ENCODE results near the gene ZNF334. TPM values are rescaled to one million over a fixed set of nuclear protein-coding genes. Genes with fewer than 3 reads are reported as not detected.

ZNF334 gene
- polyA plus RNA-seq, 2 of the 4 experiments (the other 2 are of a cell fraction) = not detected

DNA sequence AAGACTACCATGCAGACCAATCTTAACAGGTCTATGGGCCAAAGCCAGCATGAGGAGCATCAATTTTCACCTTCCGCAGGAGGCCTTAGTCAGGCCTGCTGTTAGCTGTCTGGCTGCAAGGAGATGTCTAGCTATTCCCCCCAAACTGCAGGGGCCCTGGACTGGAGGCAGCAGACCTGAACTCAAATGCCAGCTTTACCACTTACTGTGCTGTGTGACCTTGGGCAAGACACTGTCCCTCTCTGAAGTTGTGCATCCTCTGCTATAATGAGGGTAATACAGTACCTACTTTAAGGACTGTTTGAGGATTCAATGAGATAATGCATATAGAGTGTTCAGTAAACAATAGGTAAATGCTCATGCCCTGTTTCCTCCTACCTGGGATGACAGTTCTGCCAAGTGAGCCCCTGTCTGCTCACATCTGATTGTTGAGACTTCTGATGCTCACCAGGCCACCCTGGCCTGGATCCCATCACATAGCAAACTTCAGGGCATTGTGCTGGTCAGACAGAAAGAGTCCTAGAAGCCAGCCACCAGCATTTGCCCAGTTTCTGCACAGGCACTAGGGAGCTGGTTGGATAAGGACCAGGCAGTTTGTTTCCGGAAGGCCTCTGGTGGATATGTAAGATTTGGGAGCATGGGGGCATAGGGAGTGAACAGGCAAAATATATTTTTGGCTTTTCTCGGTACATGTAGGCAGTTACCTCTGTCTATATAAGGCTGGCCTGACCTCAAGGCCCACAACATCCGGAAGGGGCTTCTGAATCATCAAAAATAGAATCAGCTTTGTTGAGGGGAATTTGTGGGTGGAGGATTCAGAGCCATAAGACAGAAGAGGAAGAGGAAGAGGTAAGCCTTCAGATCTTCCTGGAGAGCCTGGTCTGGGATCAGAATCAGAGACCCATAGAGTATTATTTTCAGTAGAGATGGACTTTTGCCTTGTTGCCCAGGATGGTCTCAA, 39.4 kb upstream of the ZNF334 start:
- no peak for DNase-seq (ENCODE audit: low read depth in 1 of 2, low spot score in 1 of 2)
- Histone ChIP-seq H3K27ac (no peak overlapping the region), H3K9me3 (no peaks in the 10 kb centered on the region), H3K4me2 (no peak overlapping the region), H3K4me1 (no peaks in the 10 kb centered on the region), H3K4me3 (no peak overlapping the region)
- no peak for ATAC-seq
- WGBS (ENCODE audit: missing lambda C conversion rate) = 68% methylated on average over 4 of the region's 4 CpGs
- no peak for FAIRE-seq
- TF ChIP-seq, protein P1, sequence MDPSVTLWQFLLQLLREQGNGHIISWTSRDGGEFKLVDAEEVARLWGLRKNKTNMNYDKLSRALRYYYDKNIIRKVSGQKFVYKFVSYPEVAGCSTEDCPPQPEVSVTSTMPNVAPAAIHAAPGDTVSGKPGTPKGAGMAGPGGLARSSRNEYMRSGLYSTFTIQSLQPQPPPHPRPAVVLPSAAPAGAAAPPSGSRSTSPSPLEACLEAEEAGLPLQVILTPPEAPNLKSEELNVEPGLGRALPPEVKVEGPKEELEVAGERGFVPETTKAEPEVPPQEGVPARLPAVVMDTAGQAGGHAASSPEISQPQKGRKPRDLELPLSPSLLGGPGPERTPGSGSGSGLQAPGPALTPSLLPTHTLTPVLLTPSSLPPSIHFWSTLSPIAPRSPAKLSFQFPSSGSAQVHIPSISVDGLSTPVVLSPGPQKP (IDR thresholded peaks at IDR 0.05; ENCODE audit: low read depth, low read length) = no peak
- TF ChIP-seq NPAS2 (CRISPR knock-in tag; IDR thresholded peaks at IDR 0.05; ENCODE audit: borderline replicate concordance) = no peak
- no peak for TF ChIP-seq FOXS1 (CRISPR knock-in tag; IDR thresholded peaks at IDR 0.05)
- TF ChIP-seq, protein P2, sequence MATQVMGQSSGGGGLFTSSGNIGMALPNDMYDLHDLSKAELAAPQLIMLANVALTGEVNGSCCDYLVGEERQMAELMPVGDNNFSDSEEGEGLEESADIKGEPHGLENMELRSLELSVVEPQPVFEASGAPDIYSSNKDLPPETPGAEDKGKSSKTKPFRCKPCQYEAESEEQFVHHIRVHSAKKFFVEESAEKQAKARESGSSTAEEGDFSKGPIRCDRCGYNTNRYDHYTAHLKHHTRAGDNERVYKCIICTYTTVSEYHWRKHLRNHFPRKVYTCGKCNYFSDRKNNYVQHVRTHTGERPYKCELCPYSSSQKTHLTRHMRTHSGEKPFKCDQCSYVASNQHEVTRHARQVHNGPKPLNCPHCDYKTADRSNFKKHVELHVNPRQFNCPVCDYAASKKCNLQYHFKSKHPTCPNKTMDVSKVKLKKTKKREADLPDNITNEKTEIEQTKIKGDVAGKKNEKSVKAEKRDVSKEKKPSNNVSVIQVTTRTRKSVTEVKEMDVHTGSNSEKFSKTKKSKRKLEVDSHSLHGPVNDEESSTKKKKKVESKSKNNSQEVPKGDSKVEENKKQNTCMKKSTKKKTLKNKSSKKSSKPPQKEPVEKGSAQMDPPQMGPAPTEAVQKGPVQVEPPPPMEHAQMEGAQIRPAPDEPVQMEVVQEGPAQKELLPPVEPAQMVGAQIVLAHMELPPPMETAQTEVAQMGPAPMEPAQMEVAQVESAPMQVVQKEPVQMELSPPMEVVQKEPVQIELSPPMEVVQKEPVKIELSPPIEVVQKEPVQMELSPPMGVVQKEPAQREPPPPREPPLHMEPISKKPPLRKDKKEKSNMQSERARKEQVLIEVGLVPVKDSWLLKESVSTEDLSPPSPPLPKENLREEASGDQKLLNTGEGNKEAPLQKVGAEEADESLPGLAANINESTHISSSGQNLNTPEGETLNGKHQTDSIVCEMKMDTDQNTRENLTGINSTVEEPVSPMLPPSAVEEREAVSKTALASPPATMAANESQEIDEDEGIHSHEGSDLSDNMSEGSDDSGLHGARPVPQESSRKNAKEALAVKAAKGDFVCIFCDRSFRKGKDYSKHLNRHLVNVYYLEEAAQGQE (IDR thresholded peaks at IDR 0.05) = no peak
- CTCF ChIA-PET = interaction anchor here (1.0 to 4.5 kb wide), 2 partner anchors 9 to 11 kb away, joined by 3 to 35 read pairs; no protein-coding TSS in a partner anchor
- POLR2A ChIA-PET = no interaction called here

DNA sequence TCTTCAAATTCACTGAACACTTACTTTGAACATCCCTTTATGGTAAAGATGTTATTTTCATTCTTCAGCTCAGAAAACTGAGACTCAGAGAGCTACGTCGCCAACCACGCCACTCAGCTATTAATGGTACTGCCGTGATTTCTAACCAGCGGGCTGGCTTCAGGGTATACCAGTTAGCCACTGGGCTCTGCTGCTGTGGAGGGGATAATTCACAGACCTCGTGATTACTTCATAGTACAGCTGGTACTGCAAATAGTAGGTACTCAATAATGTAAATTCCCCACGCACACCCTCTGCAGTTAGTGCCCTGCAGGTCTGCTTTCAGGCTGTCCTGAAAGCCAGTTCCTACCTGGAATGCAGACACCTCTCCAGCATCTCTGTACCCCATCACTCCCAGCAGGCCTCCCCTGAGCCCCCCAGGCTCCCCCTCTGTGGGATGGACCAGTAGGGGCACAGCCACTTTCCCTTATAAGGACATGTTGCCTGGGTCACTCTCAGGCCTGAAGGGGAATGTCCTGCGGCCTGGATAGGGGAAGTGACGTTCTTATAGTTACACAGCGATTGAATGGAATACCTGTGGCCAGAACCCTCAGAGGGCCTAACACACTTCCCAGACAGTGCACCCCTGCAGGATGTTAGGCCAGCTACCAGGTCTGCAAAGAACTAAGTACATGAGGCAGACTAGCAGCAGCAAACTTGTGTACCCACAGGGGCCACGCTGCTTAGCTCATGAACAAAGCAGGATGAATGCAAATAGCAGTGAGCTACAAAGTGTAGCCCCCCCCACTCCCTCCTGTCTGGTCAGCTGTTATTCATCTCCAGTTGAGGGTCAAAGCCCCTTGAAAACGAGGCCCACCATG, 38.4 kb upstream of the ZNF334 start:
- no peak for FAIRE-seq
- 59% methylated on average over 12 of the region's 12 CpGs for WGBS (ENCODE audit: missing lambda C conversion rate)
- H3K4me3 ChIP-seq = no peak overlapping the region

DNA sequence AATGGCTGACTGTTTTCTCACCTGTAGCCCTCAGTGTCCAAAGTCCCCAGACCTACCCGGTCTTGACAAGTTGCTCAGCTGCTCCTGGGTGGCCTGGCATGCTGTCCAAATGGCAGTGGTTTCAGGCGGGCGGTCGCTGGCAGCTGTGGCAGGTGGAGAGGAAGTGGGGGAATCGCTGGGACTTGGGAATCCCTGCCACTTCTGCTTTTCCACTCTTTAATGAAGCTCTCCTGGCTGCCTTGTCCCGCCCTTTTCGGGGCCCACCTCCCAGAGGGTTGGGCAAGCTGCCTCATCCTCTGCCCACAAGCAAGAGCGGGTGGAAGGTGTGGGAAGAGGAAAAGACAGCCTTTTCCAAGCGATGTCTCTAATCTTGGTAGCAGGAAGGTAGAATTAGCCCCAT, 37.1 kb upstream of the ZNF334 start, which contains the start of gene OCSTAMP:
TSS of gene OCSTAMP (minus strand) at position 194 of the 400 bp plus-strand sequence. CDS start at position 100, 94 bp downstream.
- DNase-seq (ENCODE audit: low read depth in 1 of 2, low spot score in 1 of 2) (no peak), FAIRE-seq (no peak), ATAC-seq (no peak)
- Histone ChIP-seq H3K27ac (no peak within 1 kb of the TSS), H3K9me3 (no peaks in the 10 kb centered on the region), H3K4me1 (no peaks in the 10 kb centered on the region), H3K4me2 (no peak within 1 kb of the TSS), H3K4me3 (no peak within 1 kb of the TSS)
- WGBS (ENCODE audit: missing lambda C conversion rate) = 38% methylated on average over 9 of the region's 9 CpGs
- POLR2A ChIA-PET = no interaction called here
- CTCF ChIA-PET = interaction anchor here (1.1 to 4.5 kb wide), 4 partner anchors 11 to 131 kb away, joined by 3 to 35 read pairs (median 6); no protein-coding TSS in a partner anchor
- TF ChIP-seq TP53 (CRISPR knock-in tag; IDR thresholded peaks at IDR 0.05) (no peak), RNF2 (IDR thresholded peaks at IDR 0.05; ENCODE audit: borderline replicate concordance, low read depth) (no peak), NFE2L2 (conservative IDR thresholded peaks at IDR 0.05; ENCODE audit: low read length) (no peak), CHD4 (IDR thresholded peaks at IDR 0.05; ENCODE audit: borderline replicate concordance) (no peak), ZSCAN20 (CRISPR knock-in tag; IDR thresholded peaks at IDR 0.05) (no peak), FOXS1 (CRISPR knock-in tag; IDR thresholded peaks at IDR 0.05) (no peak), SMC3 (IDR thresholded peaks at IDR 0.05) (no peak), GATA3 (IDR thresholded peaks at IDR 0.05; ENCODE audit: borderline replicate concordance) (no peak), EHMT2 (IDR thresholded peaks at IDR 0.05; ENCODE audit: low read depth) (no peak), RAD21 (conservative IDR thresholded peaks at IDR 0.05 in 1 of 2, IDR thresholded peaks at IDR 0.05 in 1 of 2) (no peak), MAZ (IDR thresholded peaks at IDR 0.05; ENCODE audit: borderline replicate concordance, low read depth, low read length) (no peak), FOSL2 (IDR thresholded peaks at IDR 0.05) (no peak), FOSL2 (CRISPR knock-in tag; IDR thresholded peaks at IDR 0.05) (no peak), EHF (CRISPR knock-in tag; IDR thresholded peaks at IDR 0.05) (no peak), POLR2A (IDR thresholded peaks at IDR 0.05; ENCODE audit: low read length) (no peak)
- TF ChIP-seq, protein P3, sequence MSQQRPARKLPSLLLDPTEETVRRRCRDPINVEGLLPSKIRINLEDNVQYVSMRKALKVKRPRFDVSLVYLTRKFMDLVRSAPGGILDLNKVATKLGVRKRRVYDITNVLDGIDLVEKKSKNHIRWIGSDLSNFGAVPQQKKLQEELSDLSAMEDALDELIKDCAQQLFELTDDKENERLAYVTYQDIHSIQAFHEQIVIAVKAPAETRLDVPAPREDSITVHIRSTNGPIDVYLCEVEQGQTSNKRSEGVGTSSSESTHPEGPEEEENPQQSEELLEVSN (IDR thresholded peaks at IDR 0.05; ENCODE audit: borderline replicate concordance, low read depth) = no peak

More for the DNA sequence above, 38.4 kb upstream of the ZNF334 start:
- Histone ChIP-seq H3K9me3 (no peaks in the 10 kb centered on the region), H3K4me1 (no peaks in the 10 kb centered on the region), H3K27ac (no peak overlapping the region), H3K4me2 (no peak overlapping the region)
- no peak for DNase-seq (ENCODE audit: low read depth in 1 of 2, low spot score in 1 of 2)
- POLR2A ChIA-PET = no interaction called here
- no peak for ATAC-seq
- CTCF ChIA-PET = interaction anchor here (4.5 kb wide), 1 partner anchor 10 kb away, joined by 35 read pairs; no protein-coding TSS in a partner anchor
- TF ChIP-seq MAZ (IDR thresholded peaks at IDR 0.05; ENCODE audit: borderline replicate concordance, low read depth, low read length) (no peak), CBX8 (IDR thresholded peaks at IDR 0.05) (no peak), PHF8 (IDR thresholded peaks at IDR 0.05; ENCODE audit: borderline replicate concordance, low read depth) (no peak), CBX2 (IDR thresholded peaks at IDR 0.05; ENCODE audit: borderline replicate concordance, low read depth) (no peak)
- TF ChIP-seq, protein P4, sequence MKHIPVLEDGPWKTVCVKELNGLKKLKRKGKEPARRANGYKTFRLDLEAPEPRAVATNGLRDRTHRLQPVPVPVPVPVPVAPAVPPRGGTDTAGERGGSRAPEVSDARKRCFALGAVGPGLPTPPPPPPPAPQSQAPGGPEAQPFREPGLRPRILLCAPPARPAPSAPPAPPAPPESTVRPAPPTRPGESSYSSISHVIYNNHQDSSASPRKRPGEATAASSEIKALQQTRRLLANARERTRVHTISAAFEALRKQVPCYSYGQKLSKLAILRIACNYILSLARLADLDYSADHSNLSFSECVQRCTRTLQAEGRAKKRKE (CRISPR knock-in tag; IDR thresholded peaks at IDR 0.05; ENCODE audit: low read depth) = no peak
- TF ChIP-seq, protein P5, sequence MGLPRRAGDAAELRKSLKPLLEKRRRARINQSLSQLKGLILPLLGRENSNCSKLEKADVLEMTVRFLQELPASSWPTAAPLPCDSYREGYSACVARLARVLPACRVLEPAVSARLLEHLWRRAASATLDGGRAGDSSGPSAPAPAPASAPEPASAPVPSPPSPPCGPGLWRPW (IDR thresholded peaks at IDR 0.05) = no peak
